ENCODE measurements around the gene DMAC2L.

The DMAC2L gene

GRCh38 chr14:50357753-50358395, 45.8 kb downstream of the DMAC2L start:
- peaks cover 10% of the 10 kb centered on the region for H3K4me1 ChIP-seq (ENCODE audit: insufficient read depth, low read length, poor library complexity, severe bottlenecking)
- no peak overlapping the region for H3K4me2 ChIP-seq (ENCODE audit: low read depth, low read length, poor library complexity, severe bottlenecking)
- H2AFZ ChIP-seq (ENCODE audit: low read length), result no peak overlapping the region
- H3K27me3 ChIP-seq (ENCODE audit: insufficient read depth, low read length, poor library complexity, severe bottlenecking), result no peaks in the 10 kb centered on the region
- H3F3A ChIP-seq (ENCODE audit: low read depth), result peaks cover 1% of the 10 kb centered on the region; the same call in 1 of the 2 replicates
- no peaks in the 10 kb centered on the region for H3K9me3 ChIP-seq (ENCODE audit: insufficient read depth, low read depth, low read length)
- no peaks in the 10 kb centered on the region for H4K20me1 ChIP-seq (ENCODE audit: insufficient read depth, low read length, poor library complexity, severe bottlenecking)
- H3K36me3 ChIP-seq (ENCODE audit: insufficient read depth, low read length), result no peaks in the 10 kb centered on the region
- no peak for TF ChIP-seq CTCF (conservative IDR thresholded peaks at IDR 0.05; ENCODE audit: low read length)
- no peak for TF ChIP-seq EZH2phosphoT487 (IDR thresholded peaks at IDR 0.05; ENCODE audit: borderline replicate concordance)
- H3K9ac ChIP-seq (ENCODE audit: low read depth, low read length, poor library complexity, severe bottlenecking), result no peak overlapping the region
- H3K79me2 ChIP-seq (ENCODE audit: insufficient read depth, low read length), result no peaks in the 10 kb centered on the region
- no peaks in the 10 kb centered on the region for H3K9me2 ChIP-seq (replicated peaks; ENCODE audit: low read depth, low read length)
- H3K4me3 ChIP-seq (ENCODE audit: low read length, poor library complexity, severe bottlenecking), result no peak overlapping the region

- TF ChIP-seq EZH2phosphoT487 (IDR thresholded peaks at IDR 0.05; ENCODE audit: borderline replicate concordance) (no peak), CTCF (conservative IDR thresholded peaks at IDR 0.05; ENCODE audit: low read length) (no peak)
- Histone ChIP-seq H4K20me1 (ENCODE audit: insufficient read depth, low read length, poor library complexity, severe bottlenecking) (no peaks in the 10 kb centered on the region), H3K79me2 (ENCODE audit: insufficient read depth, low read length) (no peaks in the 10 kb centered on the region), H3K4me3 (ENCODE audit: low read length, poor library complexity, severe bottlenecking) (no peak overlapping the region), H3F3A (ENCODE audit: low read depth) (peaks cover 9% of the 10 kb centered on the region), H2AFZ (ENCODE audit: low read length) (no peak overlapping the region), H3K4me1 (ENCODE audit: insufficient read depth, low read length, poor library complexity, severe bottlenecking) (peaks cover 23% of the 10 kb centered on the region), H3K27me3 (ENCODE audit: insufficient read depth, low read length, poor library complexity, severe bottlenecking) (no peaks in the 10 kb centered on the region), H3K4me2 (ENCODE audit: low read depth, low read length, poor library complexity, severe bottlenecking) (no peak overlapping the region), H3K9me3 (ENCODE audit: insufficient read depth, low read depth, low read length) (no peaks in the 10 kb centered on the region), H3K36me3 (ENCODE audit: insufficient read depth, low read length) (no peaks in the 10 kb centered on the region), H3K9ac (ENCODE audit: low read depth, low read length, poor library complexity, severe bottlenecking) (no peak overlapping the region), H3K9me2 (replicated peaks; ENCODE audit: low read depth, low read length) (no peaks in the 10 kb centered on the region)
These were observed 47.5 kb downstream of the DMAC2L start for GRCh38 chr14:50359631-50360030.

GRCh38 chr14:50360093-50360492, 48.0 kb downstream of the DMAC2L start:
- no peak for TF ChIP-seq CTCF (conservative IDR thresholded peaks at IDR 0.05; ENCODE audit: low read length)
- no peak for TF ChIP-seq EZH2phosphoT487 (IDR thresholded peaks at IDR 0.05; ENCODE audit: borderline replicate concordance)
- Histone ChIP-seq H3K9me2 (replicated peaks; ENCODE audit: low read depth, low read length) (no peaks in the 10 kb centered on the region), H3F3A (ENCODE audit: low read depth) (peaks cover 9% of the 10 kb centered on the region), H3K4me3 (ENCODE audit: low read length, poor library complexity, severe bottlenecking) (no peak overlapping the region), H3K9ac (ENCODE audit: low read depth, low read length, poor library complexity, severe bottlenecking) (no peak overlapping the region), H4K20me1 (ENCODE audit: insufficient read depth, low read length, poor library complexity, severe bottlenecking) (no peaks in the 10 kb centered on the region), H3K4me1 (ENCODE audit: insufficient read depth, low read length, poor library complexity, severe bottlenecking) (peaks cover 28% of the 10 kb centered on the region), H3K4me2 (ENCODE audit: low read depth, low read length, poor library complexity, severe bottlenecking) (no peak overlapping the region), H3K9me3 (ENCODE audit: insufficient read depth, low read depth, low read length) (no peaks in the 10 kb centered on the region), H2AFZ (ENCODE audit: low read length) (no peak overlapping the region), H3K79me2 (ENCODE audit: insufficient read depth, low read length) (no peaks in the 10 kb centered on the region), H3K36me3 (ENCODE audit: insufficient read depth, low read length) (no peaks in the 10 kb centered on the region), H3K27me3 (ENCODE audit: insufficient read depth, low read length, poor library complexity, severe bottlenecking) (no peaks in the 10 kb centered on the region)
